ENCODE data around the gene BRSK2. TPM values are rescaled to one million over a fixed set of nuclear protein-coding genes. Genes with fewer than 3 reads are reported as not detected.

Gene BRSK2
- total RNA-seq, 1 donor from 2014 or later = 7.1 TPM

DNA sequence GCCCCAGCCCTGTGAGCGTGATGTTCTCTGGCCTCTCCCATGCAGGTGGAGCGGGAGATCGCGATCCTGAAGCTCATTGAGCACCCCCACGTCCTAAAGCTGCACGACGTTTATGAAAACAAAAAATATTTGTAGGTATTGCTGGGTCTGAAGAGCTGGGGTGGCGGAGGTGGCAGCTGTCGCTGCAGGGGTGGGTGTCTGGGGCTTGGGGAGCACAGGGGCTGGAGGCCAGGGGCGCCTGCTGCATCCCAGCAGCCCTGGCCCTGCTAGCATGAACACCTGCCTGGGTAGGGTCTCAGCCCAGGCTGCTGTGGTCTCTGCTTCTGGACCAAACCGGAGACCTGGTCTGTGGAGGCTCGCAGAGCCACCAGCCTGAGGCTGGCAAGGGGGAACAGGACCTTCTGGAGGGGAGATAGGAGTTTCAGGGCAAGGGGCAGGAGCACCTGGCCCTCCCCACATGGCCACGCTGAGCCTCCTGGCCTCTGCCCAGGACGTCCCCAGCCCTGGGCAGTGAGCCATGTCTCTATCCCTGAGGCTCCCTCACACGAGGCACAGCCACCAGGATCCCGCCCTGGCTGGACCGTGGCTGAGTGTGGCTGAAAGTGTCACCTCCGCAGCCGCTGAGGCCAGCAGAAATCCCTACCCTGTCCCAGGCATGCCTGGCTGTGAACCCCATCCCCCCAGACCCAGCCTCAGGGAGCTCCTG, 48.7 kb downstream of the BRSK2 start:
- TF ChIP-seq, protein P1, sequence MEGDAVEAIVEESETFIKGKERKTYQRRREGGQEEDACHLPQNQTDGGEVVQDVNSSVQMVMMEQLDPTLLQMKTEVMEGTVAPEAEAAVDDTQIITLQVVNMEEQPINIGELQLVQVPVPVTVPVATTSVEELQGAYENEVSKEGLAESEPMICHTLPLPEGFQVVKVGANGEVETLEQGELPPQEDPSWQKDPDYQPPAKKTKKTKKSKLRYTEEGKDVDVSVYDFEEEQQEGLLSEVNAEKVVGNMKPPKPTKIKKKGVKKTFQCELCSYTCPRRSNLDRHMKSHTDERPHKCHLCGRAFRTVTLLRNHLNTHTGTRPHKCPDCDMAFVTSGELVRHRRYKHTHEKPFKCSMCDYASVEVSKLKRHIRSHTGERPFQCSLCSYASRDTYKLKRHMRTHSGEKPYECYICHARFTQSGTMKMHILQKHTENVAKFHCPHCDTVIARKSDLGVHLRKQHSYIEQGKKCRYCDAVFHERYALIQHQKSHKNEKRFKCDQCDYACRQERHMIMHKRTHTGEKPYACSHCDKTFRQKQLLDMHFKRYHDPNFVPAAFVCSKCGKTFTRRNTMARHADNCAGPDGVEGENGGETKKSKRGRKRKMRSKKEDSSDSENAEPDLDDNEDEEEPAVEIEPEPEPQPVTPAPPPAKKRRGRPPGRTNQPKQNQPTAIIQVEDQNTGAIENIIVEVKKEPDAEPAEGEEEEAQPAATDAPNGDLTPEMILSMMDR (IDR thresholded peaks at IDR 0.05; ENCODE audit: insufficient read depth, low read depth, low read length) = no peak
- TF ChIP-seq EZH2 (IDR thresholded peaks at IDR 0.05; ENCODE audit: insufficient read depth, low read length) = no peak
- H3K27me3 ChIP-seq (ENCODE audit: insufficient read depth, low read length) = no peaks in the 10 kb centered on the region
- Mint-ChIP-seq H3K27ac (ENCODE audit: unreplicated experiment) (no peak overlapping the region), H3K9me3 (ENCODE audit: unreplicated experiment) (no peaks in the 10 kb centered on the region), H3K4me3 (ENCODE audit: unreplicated experiment) (no peak overlapping the region), H3K4me1 (ENCODE audit: low read depth, unreplicated experiment) (peaks cover 2% of the 10 kb centered on the region), H3K27me3 (ENCODE audit: low read depth, unreplicated experiment) (no peaks in the 10 kb centered on the region), H3K36me3 (ENCODE audit: low read depth, unreplicated experiment) (no peaks in the 10 kb centered on the region)
- no peak for DNase-seq (ENCODE audit: low read depth)
- H3K9me3 ChIP-seq (ENCODE audit: insufficient read depth, low read depth, low read length) = no peaks in the 10 kb centered on the region
- no peak overlapping the region for H3K4me3 ChIP-seq (ENCODE audit: insufficient read depth, low read depth, low read length)
- H4K20me1 ChIP-seq (ENCODE audit: insufficient read depth, low read length) = no peaks in the 10 kb centered on the region
- FAIRE-seq = no peak
- no peaks in the 10 kb centered on the region for H3K79me2 ChIP-seq (ENCODE audit: insufficient read depth, low read length)
- no peaks in the 10 kb centered on the region for H3K36me3 ChIP-seq (ENCODE audit: insufficient read depth, low read length)
- H3K9ac ChIP-seq (ENCODE audit: low read length) = no peak overlapping the region
- no peak overlapping the region for H3K27ac ChIP-seq (ENCODE audit: low read depth, low read length)
- no peak overlapping the region for H2AFZ ChIP-seq (ENCODE audit: low read depth, low read length)
- H3K4me2 ChIP-seq (ENCODE audit: low read length) = no peak overlapping the region
- H3K4me1 ChIP-seq (ENCODE audit: insufficient read depth, low read length) = no peaks in the 10 kb centered on the region

DNA sequence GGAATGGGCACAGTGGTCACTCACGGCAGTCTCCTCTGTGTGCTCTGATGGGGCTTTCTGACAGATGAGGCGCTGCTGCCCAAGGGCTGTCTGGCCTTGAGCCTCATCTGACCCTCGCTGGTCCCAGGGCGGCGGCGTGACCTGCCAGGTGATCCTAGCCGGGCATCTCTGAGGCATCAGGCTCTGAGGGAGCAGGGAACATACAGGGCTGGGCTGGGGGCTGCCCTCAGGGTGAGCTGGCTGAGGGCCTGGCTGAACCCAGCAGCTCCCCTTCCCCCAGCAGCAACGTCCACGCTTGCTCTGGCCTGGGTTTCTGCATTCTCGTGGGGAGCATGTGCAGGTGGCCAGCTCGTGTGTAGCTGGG, 49.2 kb downstream of the BRSK2 start:
- no peak overlapping the region for H2AFZ ChIP-seq (ENCODE audit: low read depth, low read length)
- H3K27me3 ChIP-seq (ENCODE audit: insufficient read depth, low read length) = no peaks in the 10 kb centered on the region
- no peak overlapping the region for H3K4me3 Mint-ChIP-seq (ENCODE audit: unreplicated experiment)
- H3K4me2 ChIP-seq (ENCODE audit: low read length) = no peak overlapping the region
- no peak overlapping the region for H3K9ac ChIP-seq (ENCODE audit: low read length)
- H3K4me3 ChIP-seq (ENCODE audit: insufficient read depth, low read depth, low read length) = no peak overlapping the region
- no peaks in the 10 kb centered on the region for H3K79me2 ChIP-seq (ENCODE audit: insufficient read depth, low read length)
- H3K36me3 Mint-ChIP-seq (ENCODE audit: low read depth, unreplicated experiment) = no peaks in the 10 kb centered on the region
- H3K9me3 ChIP-seq (ENCODE audit: insufficient read depth, low read depth, low read length) = no peaks in the 10 kb centered on the region
- TF ChIP-seq EZH2 (IDR thresholded peaks at IDR 0.05; ENCODE audit: insufficient read depth, low read length) = no peak
- TF ChIP-seq, protein P1 (IDR thresholded peaks at IDR 0.05; ENCODE audit: insufficient read depth, low read depth, low read length) = no peak
- DNase-seq (ENCODE audit: low read depth) (no peak), FAIRE-seq (no peak)
- H3K27ac Mint-ChIP-seq (ENCODE audit: unreplicated experiment) = no peak overlapping the region
- H3K27me3 Mint-ChIP-seq (ENCODE audit: low read depth, unreplicated experiment) = no peaks in the 10 kb centered on the region
- no peaks in the 10 kb centered on the region for H3K36me3 ChIP-seq (ENCODE audit: insufficient read depth, low read length)
- H4K20me1 ChIP-seq (ENCODE audit: insufficient read depth, low read length) = no peaks in the 10 kb centered on the region
- H3K4me1 ChIP-seq (ENCODE audit: insufficient read depth, low read length) = no peaks in the 10 kb centered on the region
- H3K27ac ChIP-seq (ENCODE audit: low read depth, low read length) = no peak overlapping the region
- no peaks in the 10 kb centered on the region for H3K9me3 Mint-ChIP-seq (ENCODE audit: unreplicated experiment)
- H3K4me1 Mint-ChIP-seq (ENCODE audit: low read depth, unreplicated experiment) = peaks cover 2% of the 10 kb centered on the region

DNA sequence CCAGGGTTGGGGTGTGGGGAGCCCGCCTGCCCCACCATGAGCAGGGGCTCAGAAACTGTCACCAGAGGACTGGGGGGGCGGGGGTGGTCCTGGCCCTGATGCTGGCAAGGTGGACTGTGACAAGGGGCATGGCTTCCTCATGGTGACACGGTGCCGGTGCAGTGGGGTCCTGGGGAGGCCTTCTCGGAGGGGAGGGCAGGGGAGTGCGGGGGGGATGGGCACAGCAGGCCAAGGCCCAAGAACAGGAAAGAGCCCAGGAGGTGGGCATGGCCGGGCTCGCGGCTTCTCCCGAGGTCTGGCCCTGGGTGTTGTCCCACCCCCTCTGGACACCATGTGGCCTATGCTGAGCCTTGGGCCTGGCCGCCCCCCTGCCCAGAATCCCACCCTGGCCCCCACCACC, 49.6 kb downstream of the BRSK2 start:
- Histone ChIP-seq H4K20me1 (ENCODE audit: insufficient read depth, low read length) (no peaks in the 10 kb centered on the region), H3K9ac (ENCODE audit: low read length) (no peak overlapping the region), H3K27me3 (ENCODE audit: insufficient read depth, low read length) (no peaks in the 10 kb centered on the region), H3K27ac (ENCODE audit: low read depth, low read length) (no peak overlapping the region), H3K4me2 (ENCODE audit: low read length) (no peak overlapping the region), H3K79me2 (ENCODE audit: insufficient read depth, low read length) (no peaks in the 10 kb centered on the region), H3K9me3 (ENCODE audit: insufficient read depth, low read depth, low read length) (no peaks in the 10 kb centered on the region), H3K4me3 (ENCODE audit: insufficient read depth, low read depth, low read length) (no peak overlapping the region), H3K4me1 (ENCODE audit: insufficient read depth, low read length) (no peaks in the 10 kb centered on the region), H3K36me3 (ENCODE audit: insufficient read depth, low read length) (no peaks in the 10 kb centered on the region), H2AFZ (ENCODE audit: low read depth, low read length) (no peak overlapping the region)
- Mint-ChIP-seq H3K9me3 (ENCODE audit: unreplicated experiment) (no peaks in the 10 kb centered on the region), H3K36me3 (ENCODE audit: low read depth, unreplicated experiment) (no peaks in the 10 kb centered on the region), H3K27me3 (ENCODE audit: low read depth, unreplicated experiment) (no peaks in the 10 kb centered on the region), H3K4me3 (ENCODE audit: unreplicated experiment) (no peak overlapping the region), H3K27ac (ENCODE audit: unreplicated experiment) (no peak overlapping the region), H3K4me1 (ENCODE audit: low read depth, unreplicated experiment) (peaks cover 2% of the 10 kb centered on the region)
- FAIRE-seq (no peak), DNase-seq (ENCODE audit: low read depth) (no peak)
- TF ChIP-seq, protein P1 (IDR thresholded peaks at IDR 0.05; ENCODE audit: insufficient read depth, low read depth, low read length) = no peak
- no peak for TF ChIP-seq EZH2 (IDR thresholded peaks at IDR 0.05; ENCODE audit: insufficient read depth, low read length)
